HG02642 (cell line): ENCODE results near the gene CPLANE1.
"Not testable (repeated sequence)": the region's sequence is repeated elsewhere in the genome, so short reads cannot be mapped to it uniquely, and the experiment has no call there.

Source experiments
- ATAC-seq: cut with Tn5 transposase; IDR thresholded peaks from one replicate; pipeline ENCODE4 v1.9.1; 2021; ENCODE audit warnings: mild to moderate bottlenecking; ENCODE audit not compliant: unreplicated experiment, poor library complexity

CPLANE1 gene

GRCh38 chr5:37248970-37249814 is at the start of gene CPLANE1:
TSS of gene CPLANE1 (minus strand) at chr5:37249376. CDS start at chr5:37247698, 1,678 bp downstream.
- peak; percentile 90 for ATAC-seq

DNA sequence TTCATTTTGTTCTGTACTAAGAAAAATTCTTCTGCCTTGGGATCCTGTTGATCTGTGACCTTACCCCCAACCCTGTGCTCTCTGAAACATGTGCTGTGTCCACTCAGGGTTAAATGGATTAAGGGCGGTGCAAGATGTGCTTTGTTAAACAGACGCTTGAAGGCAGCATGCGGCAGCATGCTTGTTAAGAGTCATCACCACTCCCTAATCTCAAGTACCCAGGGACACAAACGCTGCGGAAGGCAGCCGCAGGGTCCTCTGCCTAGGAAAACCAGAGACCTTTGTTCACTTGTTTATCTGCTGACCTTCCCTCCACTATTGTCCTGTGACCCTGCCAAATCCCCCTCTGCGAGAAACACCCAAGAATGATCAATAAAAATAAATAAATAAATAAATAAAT is 47.1 kb upstream of the CPLANE1 start:
- ATAC-seq = not testable (repeated sequence)

DNA sequence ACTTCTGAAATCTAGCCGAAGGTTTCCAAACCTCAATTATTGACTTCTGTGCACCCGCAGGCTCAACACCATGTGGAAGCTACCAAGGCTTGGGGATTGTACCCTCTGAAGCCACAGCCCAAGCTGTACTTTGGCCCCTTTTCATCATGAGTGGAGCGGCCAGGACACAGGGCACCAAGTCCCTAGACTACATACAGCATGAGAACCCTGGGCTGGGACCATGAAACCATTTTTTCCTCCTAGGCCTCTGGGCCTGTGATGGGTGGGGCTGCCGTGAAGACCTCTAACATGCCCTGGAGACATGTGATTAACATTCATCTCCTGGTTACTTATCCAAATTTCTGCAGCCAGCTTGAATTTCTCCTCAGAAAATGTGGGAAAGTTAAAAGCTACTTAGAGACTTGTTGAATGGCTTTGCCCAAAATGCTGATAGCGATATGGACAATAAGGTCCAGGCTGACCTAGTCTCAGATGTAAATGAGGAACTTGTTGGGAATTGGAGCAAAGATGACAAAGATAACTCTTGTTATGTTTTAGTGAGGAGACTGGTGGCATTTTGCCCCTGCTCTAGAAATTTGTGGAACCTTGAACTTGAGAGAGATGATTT is 34.1 kb upstream of the CPLANE1 start:
- no peak for ATAC-seq

GRCh38 chr5:37275511-37275910 is 26.3 kb upstream of the CPLANE1 start:
- no peak for ATAC-seq

GRCh38 chr5:37272511-37272910 is 23.3 kb upstream of the CPLANE1 start:
- ATAC-seq = no peak

DNA sequence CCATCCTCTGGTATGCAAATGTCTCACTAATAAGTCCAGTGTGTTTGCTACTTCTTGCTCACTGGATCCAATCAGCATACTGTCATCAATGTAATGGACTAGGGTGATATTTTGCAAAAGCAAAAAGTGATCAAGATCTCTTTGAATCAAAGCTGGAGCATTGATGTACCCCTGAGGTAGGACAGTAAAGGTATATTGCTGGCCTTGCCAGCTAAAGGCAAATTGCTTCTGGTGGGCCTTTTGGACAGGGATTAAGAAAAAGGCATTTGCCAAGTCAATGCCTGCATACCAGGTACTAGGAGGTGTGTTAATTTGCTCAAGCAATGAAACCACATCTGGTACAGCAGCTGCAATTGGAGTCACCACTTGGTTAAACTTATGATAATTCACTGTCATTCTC is 18.9 kb upstream of the CPLANE1 start:
- ATAC-seq = not testable (repeated sequence)

- no peak for ATAC-seq
These were observed 6.7 kb upstream of the CPLANE1 start for GRCh38 chr5:37255774-37256358.

- no peak for ATAC-seq
These were observed 5.4 kb upstream of the CPLANE1 start for GRCh38 chr5:37254581-37254980.

DNA sequence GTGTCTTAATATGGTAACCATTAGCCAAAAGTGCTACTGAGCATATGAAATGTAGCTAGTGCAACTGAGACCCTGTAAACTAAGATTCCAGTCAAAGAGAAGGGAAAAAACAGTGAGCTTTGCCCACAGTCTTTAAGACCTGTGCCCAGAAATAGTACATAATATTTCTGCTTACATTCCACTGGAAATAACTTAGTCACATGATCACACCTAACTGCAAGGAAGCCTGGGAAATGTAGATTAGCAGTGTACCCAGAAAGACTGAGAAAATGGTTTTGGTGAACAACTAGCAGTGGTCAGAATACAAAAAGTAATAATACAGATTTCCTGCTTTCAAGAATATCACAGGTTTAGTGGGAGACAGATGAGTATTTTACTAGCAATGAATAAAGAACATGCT is 2.5 kb upstream of the CPLANE1 start:
- ATAC-seq = no peak

DNA sequence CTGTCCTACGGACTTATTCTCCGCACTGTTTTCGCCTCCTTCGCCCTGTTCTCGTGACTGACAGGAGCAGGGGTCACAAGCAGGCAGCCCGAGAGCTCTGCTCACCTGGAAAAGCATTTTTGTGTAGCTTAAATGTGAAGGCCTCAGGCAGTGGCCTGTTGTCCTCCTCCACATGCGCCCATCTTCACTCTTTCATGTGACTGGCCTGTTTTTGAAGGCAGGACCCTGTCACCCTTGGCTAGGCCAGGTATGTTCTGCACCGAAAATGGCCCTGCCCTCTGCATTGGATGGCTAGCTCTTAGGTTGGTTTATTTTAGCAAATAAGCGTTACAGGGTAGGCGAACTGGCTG is 614 bp upstream of the CPLANE1 start:
- no peak for ATAC-seq

- no peak for ATAC-seq
These were observed 681 bp downstream of the CPLANE1 start for GRCh38 chr5:37248421-37248969.

DNA sequence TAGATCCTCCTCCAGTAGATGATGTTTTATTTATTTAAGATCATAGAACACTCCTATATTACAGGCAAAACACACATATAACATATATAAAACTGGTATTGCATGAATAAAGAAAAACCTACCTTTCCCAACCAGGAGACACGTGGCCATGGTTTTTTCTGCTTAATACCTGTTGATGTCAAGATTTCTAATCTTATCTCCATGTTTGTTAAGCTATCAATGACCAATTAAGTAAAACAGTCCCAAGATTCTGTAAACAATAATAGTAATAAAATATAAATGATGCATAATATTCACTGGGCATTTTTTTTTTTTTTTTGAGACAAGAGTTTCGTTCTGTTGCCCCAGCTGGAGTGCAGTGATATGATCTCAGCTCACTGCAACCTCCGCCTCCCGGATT is 1.7 kb downstream of the CPLANE1 start:
- ATAC-seq = no peak

DNA sequence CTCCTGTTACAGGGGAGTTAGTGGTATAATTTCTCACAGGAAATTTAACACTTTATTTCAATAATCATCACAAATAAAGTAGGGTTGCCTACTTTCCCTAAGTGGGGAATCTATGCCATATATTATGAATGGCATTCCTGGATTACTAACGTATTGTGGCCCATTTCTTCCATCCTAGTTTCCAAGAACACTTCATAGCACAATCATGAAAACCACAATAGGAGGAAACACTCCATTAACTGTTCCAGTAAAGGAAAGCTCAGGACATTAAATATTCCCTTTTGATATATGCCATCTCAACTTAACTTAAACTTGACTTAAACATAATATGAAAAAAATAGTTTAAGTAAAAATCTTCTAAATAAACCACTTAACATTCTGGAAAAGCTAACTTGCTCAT is 2.1 kb downstream of the CPLANE1 start:
- ATAC-seq = no peak

DNA sequence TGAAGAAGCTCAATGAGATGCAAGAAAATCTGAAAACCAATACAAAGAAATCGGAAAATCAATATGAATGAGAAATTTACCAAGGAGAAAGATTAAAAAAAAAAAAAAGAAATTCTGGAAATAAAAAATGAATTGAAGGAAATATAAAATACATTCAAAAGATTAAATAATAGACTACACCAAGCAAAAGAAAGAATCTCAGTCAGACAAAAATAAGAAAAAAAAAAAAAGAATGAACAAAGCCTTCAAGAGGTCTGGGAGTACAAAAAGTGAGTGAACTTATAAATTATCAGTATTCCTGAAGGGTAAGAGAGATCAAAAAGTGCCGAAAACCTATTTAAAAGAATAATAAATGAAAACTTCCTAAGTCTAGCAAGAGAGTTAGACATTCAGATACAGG is 14.9 kb downstream of the CPLANE1 start:
- no peak for ATAC-seq

DNA sequence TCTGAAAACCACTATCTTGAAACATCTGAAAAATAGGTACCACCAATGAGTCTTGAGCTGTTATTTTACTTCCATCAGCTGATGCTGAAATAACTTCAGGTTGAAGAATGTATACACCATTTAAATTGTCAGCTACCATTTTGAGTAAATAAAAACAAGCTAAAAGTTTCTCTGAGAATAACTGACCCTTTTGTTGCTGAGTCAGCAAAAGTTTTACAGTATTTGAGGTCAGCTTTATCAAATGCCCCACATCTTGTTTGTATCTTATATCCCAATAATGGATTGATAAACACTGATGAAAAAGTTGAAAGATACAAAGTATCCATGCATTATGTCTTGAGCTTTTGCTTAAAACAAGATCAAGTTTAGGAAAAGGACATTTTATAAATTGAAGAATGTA is 22.8 kb downstream of the CPLANE1 start:
- no peak for ATAC-seq

DNA sequence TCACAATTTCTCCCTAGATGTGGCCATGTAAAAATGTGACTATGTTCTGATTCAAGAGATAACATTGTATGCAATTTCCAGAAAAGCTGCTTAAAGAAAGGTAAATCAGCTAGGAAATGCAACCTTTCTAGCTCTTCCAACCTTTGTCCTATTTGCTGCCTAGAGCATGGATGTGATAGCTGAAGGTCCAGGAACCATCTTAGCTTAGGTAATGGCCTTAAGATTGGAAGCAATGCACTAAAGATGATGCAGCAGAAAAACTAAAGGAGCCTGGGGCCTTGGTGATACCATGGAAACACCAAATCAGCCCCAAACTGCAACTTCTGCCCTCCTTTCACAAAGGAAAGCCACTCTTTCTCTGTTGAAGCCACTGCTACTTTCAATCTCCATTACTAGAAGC is 27.0 kb downstream of the CPLANE1 start:
- no peak for ATAC-seq

- ATAC-seq = not testable (repeated sequence)
These were observed 28.8 kb downstream of the CPLANE1 start for GRCh38 chr5:37220426-37220825.

DNA sequence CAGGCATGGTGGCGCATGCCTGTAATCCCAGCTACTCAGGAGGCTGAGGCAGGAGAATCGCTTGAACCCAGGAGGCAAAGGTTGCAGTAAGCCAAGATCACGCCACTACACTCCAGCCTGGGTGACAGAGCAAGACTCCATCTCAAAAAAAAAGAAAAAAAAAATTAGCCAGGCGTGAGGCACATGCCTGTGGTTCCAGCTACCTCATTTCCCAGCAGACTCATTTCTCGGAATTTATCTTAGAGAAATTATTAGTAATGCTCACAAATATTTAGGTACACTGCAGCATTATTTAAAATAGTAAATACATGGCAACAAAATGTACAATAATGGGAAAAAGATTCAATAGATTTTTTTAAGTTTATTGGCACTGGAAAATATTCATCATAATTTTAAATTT is 29.8 kb downstream of the CPLANE1 start:
- ATAC-seq = not testable (repeated sequence)

DNA sequence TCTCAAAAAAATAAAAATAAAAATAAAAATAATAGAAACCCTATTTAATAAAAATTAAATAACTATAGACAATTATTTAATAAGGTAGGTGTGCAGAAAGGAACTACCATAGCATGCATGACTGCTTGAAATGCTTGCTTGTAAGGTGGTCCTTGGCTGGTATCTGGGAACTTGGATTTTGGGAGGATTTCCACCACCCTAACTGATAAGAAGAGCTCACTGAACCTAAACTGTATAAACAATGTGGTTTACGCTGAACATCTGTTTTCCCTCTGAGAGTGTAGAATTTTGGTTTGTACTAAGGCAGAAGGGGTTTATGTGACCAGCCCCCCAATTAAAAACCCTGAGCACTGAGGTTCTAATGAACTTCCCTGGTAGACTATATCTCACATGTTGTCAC is 31.2 kb downstream of the CPLANE1 start:
- ATAC-seq = no peak

GRCh38 chr5:37214550-37214949 is 34.6 kb downstream of the CPLANE1 start:
- no peak for ATAC-seq

DNA sequence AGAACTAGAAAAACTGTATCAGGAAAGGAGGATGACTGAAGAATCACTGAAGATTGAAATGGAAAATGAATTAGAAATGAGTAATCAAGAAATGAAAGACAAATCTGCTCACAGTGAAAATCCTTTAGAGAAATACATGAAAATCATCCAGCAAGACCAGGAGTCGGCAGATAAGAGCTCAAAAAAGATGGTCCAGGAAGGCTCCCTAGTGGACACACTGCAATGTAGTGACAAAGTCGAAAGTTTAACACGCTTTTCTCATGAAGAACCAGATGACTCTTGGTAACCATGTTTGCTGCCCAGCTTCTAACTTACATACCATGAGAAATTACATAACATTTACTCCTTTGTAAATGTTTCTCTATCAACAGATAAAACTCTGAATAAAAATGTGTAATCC is 37.1 kb downstream of the CPLANE1 start:
- ATAC-seq = no peak
